GM12864 (cell line): ENCODE results near the gene GPRIN2.
A peak's percentile ranks its signal among the peaks of the same experiment; 100 is the strongest.

Source experiments
- DNase-seq: peaks from one replicate; pipeline ENCODE4 v3.0.0-alpha.2; 2011; ENCODE audit warnings: low read depth
- H3K4me3 ChIP-seq: 2 replicates; pipeline ENCODE4 v1.5.1; 2011; ENCODE audit warnings: mild to moderate bottlenecking, low read depth, low read length, control low read depth
- CTCF ChIP-seq: IDR thresholded peaks from 2 replicates; pipeline ENCODE4 v1.5.1; 2011; ENCODE audit warnings: low read depth, mild to moderate bottlenecking, moderate library complexity, low read length, control low read depth, inconsistent platforms; ENCODE audit errors: missing control alignments

GPRIN2 gene

GRCh38 chr10:46544989-46545791 is 11.3 kb downstream of the GPRIN2 start:
- no peak overlapping the region for H3K4me3 ChIP-seq
- peak; percentile 58 for TF ChIP-seq CTCF
- DNase-seq: no peak

GRCh38 chr10:46543466-46544377 is 12.7 kb downstream of the GPRIN2 start:
- DNase-seq: no peak
- H3K4me3 ChIP-seq: no peak overlapping the region
- no peak for TF ChIP-seq CTCF

GRCh38 chr10:46542567-46543465 is 13.6 kb downstream of the GPRIN2 start:
- no peak for TF ChIP-seq CTCF
- no peak overlapping the region for H3K4me3 ChIP-seq
- no peak for DNase-seq

GRCh38 chr10:46541735-46542566 is 14.5 kb downstream of the GPRIN2 start:
- no peak for DNase-seq
- no peak for TF ChIP-seq CTCF
- no peak overlapping the region for H3K4me3 ChIP-seq

- no peak for DNase-seq
- H3K4me3 ChIP-seq: no peak overlapping the region
- TF ChIP-seq CTCF: no peak
Observed at GRCh38 chr10:46541017-46541661, 15.3 kb downstream of the GPRIN2 start.
